Naive thymus-derived CD4-positive, alpha-beta T cell (primary cell): Measurements from ENCODE around the gene AGPAT4. TPM values are rescaled to one million over a fixed set of nuclear protein-coding genes. Genes with fewer than 3 reads are reported as not detected.
"Not testable (repeated sequence)": the region's sequence is repeated elsewhere in the genome, so short reads cannot be mapped to it uniquely, and the experiment has no call there.

Experiments used
- ATAC-seq: fragments of 150-1000 bp; cut with Tn5 transposase; 2 replicates; pipeline ENCODE4 v1.10.0; 2021; ENCODE audit warnings: mild to moderate bottlenecking, moderate library complexity
- CTCF ChIA-PET: fragments of 350-600 bp; sonication (Branson Sonifier 250); formaldehyde crosslinking; loops from one replicate; lab custom pipeline; 2021; ENCODE audit warnings: antibody characterized with exemption; lab: Charles Lee
- POLR2A ChIA-PET: fragments of 350-600 bp; sonication (Branson Sonifier 250); formaldehyde crosslinking; loops from one replicate; lab custom pipeline; 2021; ENCODE audit warnings: antibody characterized with exemption, inconsistent platforms; lab: Charles Lee
- DNase-seq, 9 donors: peaks; one replicate each; pipeline versions ENCODE4 v3.0.0 to v3.0.0-alpha.2; 2020 to 2022; ENCODE audit warnings: mixed read lengths in 1 of 9
- H3K27ac ChIP-seq: one replicate; pipeline ENCODE4 v1.7.0; 2013; ENCODE audit warnings: mild to moderate bottlenecking, low read depth, low read length, moderate library complexity
- H3K27me3 ChIP-seq, 2 donors: one replicate each; pipeline ENCODE4 v1.7.0; 2013; ENCODE audit warnings: low read length in 2 of 2, mild to moderate bottlenecking in 2 of 2, moderate library complexity in 2 of 2; ENCODE audit not compliant: control insufficient read depth in 2 of 2, insufficient read depth in 2 of 2
- H3K36me3 ChIP-seq, 3 experiments: 1 replicate in 2 of 3; 2 replicates in 1 of 3; pipeline ENCODE4 v1.7.0; 2013; ENCODE audit warnings: low read length in 3 of 3, mild to moderate bottlenecking in 3 of 3, moderate library complexity in 1 of 3; ENCODE audit not compliant: insufficient read depth in 3 of 3, control insufficient read depth in 2 of 3
- H3K4me1 ChIP-seq, 2 donors: one replicate each; pipeline ENCODE4 v1.7.0; 2013; ENCODE audit warnings: low read length in 2 of 2, mild to moderate bottlenecking in 2 of 2, moderate library complexity in 1 of 2; ENCODE audit not compliant: control insufficient read depth in 2 of 2, insufficient read depth in 2 of 2
- H3K4me3 ChIP-seq: 2 replicates; pipeline ENCODE4 v1.7.0; 2013; ENCODE audit warnings: mild to moderate bottlenecking, low read length
- H3K9me3 ChIP-seq, 3 experiments: 1 replicate in 2 of 3; 2 replicates in 1 of 3; pipeline ENCODE4 v1.7.0; 2013; ENCODE audit warnings: low read length in 3 of 3; ENCODE audit not compliant: control insufficient read depth in 2 of 3
- H3K27ac Mint-ChIP-seq, 9 donors: one replicate each; pipeline ENCODE4 v1.8.0; 2020 to 2022; ENCODE audit warnings: mixed read lengths in 9 of 9, mild to moderate bottlenecking in 8 of 9, moderate library complexity in 5 of 9, inconsistent platforms in 2 of 9
- H3K27me3 Mint-ChIP-seq, 5 donors: one replicate each; pipeline ENCODE4 v1.8.0; 2021 to 2022; ENCODE audit warnings: mixed read lengths in 5 of 5, mild to moderate bottlenecking in 1 of 5
- H3K36me3 Mint-ChIP-seq, 5 donors: one replicate each; pipeline ENCODE4 v1.8.0; 2020 to 2022; ENCODE audit warnings: mixed read lengths in 5 of 5, mild to moderate bottlenecking in 3 of 5, inconsistent platforms in 1 of 5
- H3K4me1 Mint-ChIP-seq, 7 donors: one replicate each; pipeline ENCODE4 v1.8.0; 2020 to 2022; ENCODE audit warnings: mixed read lengths in 7 of 7, mild to moderate bottlenecking in 3 of 7, inconsistent platforms in 1 of 7
- H3K4me3 Mint-ChIP-seq, 10 donors: one replicate each; pipeline ENCODE4 v1.8.0; 2020 to 2022; ENCODE audit warnings: mild to moderate bottlenecking in 10 of 10, mixed read lengths in 10 of 10, moderate library complexity in 6 of 10, inconsistent platforms in 2 of 10
- H3K9me3 Mint-ChIP-seq, 11 donors: one replicate each; pipeline ENCODE4 v1.8.0; 2020 to 2022; ENCODE audit warnings: mixed read lengths in 11 of 11, mild to moderate bottlenecking in 4 of 11, inconsistent platforms in 1 of 11, moderate library complexity in 1 of 11
- intact Hi-C, 2 donors: fragments of 100-400 bp; cut with micrococcal nuclease; formaldehyde crosslinking; loops; one replicate each; pipeline ENCODE4 v1.15.1; 2023
- polyA plus RNA-seq, 2 donors: library from polyadenylated mRNA; unstranded; fragments of 300-500 nt; fragmentation: Illumina TruSeq; gene quantifications; one replicate each; pipeline ENCODE4 v1.2.3, GENCODE V29; 2021
- total RNA-seq, 6 experiments: library from RNA in 5 of 6; stranded (reverse) in 5 of 6; gene quantifications; 1 replicate in 5 of 6; 2 replicates in 1 of 6; pipeline ENCODE4 v1.2.3 and lab custom pipeline; 2021 to 2026

AGPAT4 gene
- total and polyA plus RNA-seq, 7 experiments from 2014 or later, result 1.1 to 16.2 (median 2.4) TPM

DNA sequence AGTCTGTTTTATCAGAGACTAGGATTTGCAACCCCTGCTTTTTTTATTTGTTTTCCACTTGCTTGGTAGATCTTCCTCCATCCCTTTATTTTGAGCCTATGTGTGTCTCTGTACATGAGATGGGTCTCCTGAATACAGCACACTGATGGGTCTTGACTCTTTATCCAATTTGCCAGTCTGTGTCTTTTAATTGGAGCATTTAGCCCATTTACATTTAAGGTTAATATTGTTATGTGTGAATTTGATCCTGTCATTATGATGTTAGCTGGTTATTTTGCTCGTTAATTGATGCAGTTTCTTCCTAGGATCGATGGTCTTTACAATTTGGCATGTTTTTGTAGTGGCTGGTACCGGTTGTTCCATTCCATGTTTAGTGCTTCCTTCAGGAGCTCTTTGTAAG is 97.4 kb downstream of the AGPAT4 start:
- H3K4me1 ChIP-seq, H3K27ac ChIP-seq, H3K27ac Mint-ChIP-seq, H3K4me3 Mint-ChIP-seq, H3K36me3 ChIP-seq, intact Hi-C loops, DNase-seq, H3K27me3 Mint-ChIP-seq, H3K4me3 ChIP-seq, H3K9me3 ChIP-seq, POLR2A ChIA-PET, H3K27me3 ChIP-seq, H3K4me1 Mint-ChIP-seq, CTCF ChIA-PET, ATAC-seq: not testable (repeated sequence)
- peaks cover 7 to 60% (median 15%) of the 10 kb centered on the region in 11 donors for H3K9me3 Mint-ChIP-seq
- H3K36me3 Mint-ChIP-seq, result peaks cover 9 to 21% (median 11%) of the 10 kb centered on the region in 5 donors

DNA sequence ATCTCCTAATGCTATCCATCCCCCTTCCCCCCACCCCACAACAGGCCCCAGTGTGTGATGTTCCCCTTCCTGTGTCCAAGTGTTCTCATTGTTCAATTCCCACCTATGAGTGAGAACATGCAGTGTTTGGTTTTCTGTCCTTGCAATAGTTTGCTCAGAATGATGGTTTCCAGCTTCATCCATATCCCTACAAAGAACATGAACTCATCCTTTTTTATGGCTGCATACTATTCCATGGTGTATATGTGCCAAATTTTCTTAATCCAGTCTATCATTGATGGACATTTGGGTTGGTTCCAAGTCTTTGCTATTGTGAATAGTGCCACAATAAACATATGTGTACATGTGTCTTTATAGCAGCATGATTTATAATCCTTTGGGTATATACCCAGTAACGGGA is 101.1 kb downstream of the AGPAT4 start:
- H3K27me3 Mint-ChIP-seq, CTCF ChIA-PET, H3K4me1 Mint-ChIP-seq, intact Hi-C loops, H3K27ac Mint-ChIP-seq, H3K27ac ChIP-seq, H3K4me3 Mint-ChIP-seq, H3K4me1 ChIP-seq, H3K27me3 ChIP-seq, ATAC-seq, DNase-seq, H3K36me3 ChIP-seq, H3K9me3 ChIP-seq, POLR2A ChIA-PET, H3K4me3 ChIP-seq: not testable (repeated sequence)
- Mint-ChIP-seq H3K9me3 (peaks cover 4 to 36% (median 13%) of the 10 kb centered on the region in 11 donors), H3K36me3 (peaks cover 6 to 20% (median 8%) of the 10 kb centered on the region in 5 donors)

DNA sequence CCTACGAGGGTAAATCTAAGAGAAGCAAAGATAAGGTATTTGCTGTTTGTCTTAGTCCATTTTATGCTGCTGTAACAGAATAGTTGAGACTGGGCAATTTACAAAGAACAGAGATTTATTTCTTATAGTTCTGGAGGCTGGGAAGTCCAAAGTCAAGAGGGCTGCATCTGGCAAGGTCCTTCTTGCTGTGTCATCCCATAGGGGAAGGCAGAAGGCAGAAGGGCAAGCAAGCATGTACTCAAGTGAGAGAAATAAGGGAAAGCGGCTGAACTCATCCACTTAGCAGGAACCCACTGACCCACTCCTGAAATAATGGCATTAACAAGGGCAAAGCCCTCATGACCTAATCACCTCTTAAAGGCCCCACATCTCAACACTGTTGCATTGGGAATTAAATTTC is 102.7 kb downstream of the AGPAT4 start:
- Mint-ChIP-seq H3K27me3 (no peaks in the 10 kb centered on the region), H3K4me1 (peaks cover 0 to 7% (median 0%) of the 10 kb centered on the region in 7 donors), H3K4me3 (no peak overlapping the region), H3K36me3 (peaks cover 0 to 15% (median 8%) of the 10 kb centered on the region in 5 donors), H3K27ac (no peak overlapping the region), H3K9me3 (peaks cover 0 to 21% (median 6%) of the 10 kb centered on the region in 11 donors)
- no peak overlapping the region for H3K27ac ChIP-seq
- H3K27me3 ChIP-seq, result no peaks in the 10 kb centered on the region
- intact Hi-C loops, result no loop called here
- CTCF ChIA-PET, result no interaction called here
- no peaks in the 10 kb centered on the region for H3K9me3 ChIP-seq
- POLR2A ChIA-PET, result no interaction called here
- DNase-seq (no peak), ATAC-seq (no peak)
- no peak overlapping the region for H3K4me3 ChIP-seq
- no peaks in the 10 kb centered on the region for H3K36me3 ChIP-seq
- no peaks in the 10 kb centered on the region for H3K4me1 ChIP-seq

DNA sequence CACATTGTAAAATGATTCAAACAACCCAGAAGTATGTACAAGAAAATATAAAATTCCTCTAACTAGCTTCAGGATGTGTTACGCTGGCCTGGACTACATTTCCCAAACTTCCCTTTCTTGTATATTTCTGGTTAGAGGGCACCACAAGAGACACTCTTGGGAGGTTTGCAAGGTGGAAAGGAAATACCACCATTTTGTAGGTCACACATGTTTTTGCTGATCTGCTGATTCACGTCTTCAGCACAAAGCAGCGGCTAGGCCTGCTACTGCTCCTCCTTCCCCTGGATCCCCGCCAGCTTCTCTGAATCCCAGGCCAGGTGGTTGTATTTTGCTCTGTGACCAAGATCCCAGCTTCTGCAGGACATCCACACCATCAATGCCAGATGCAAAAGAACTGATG is 104.2 kb downstream of the AGPAT4 start:
- ChIA-PET CTCF (interaction anchor here (0.6 kb wide), 1 partner anchor 201 kb away, joined by 3 read pairs; no protein-coding TSS in a partner anchor), POLR2A (no interaction called here)
- Mint-ChIP-seq H3K9me3 (peaks cover 0 to 12% (median 1%) of the 10 kb centered on the region in 11 donors), H3K36me3 (peaks cover 0 to 23% (median 15%) of the 10 kb centered on the region in 5 donors), H3K27me3 (no peaks in the 10 kb centered on the region), H3K4me3 (no peak overlapping the region), H3K27ac (no peak overlapping the region), H3K4me1 (peaks cover 0 to 7% (median 0%) of the 10 kb centered on the region in 7 donors)
- no peak for DNase-seq
- no peak for ATAC-seq
- H3K27me3 ChIP-seq, result no peaks in the 10 kb centered on the region
- intact Hi-C loops, result no loop called here
- no peaks in the 10 kb centered on the region for H3K4me1 ChIP-seq
- H3K27ac ChIP-seq, result no peak overlapping the region
- H3K9me3 ChIP-seq, result no peaks in the 10 kb centered on the region
- no peaks in the 10 kb centered on the region for H3K36me3 ChIP-seq
- no peak overlapping the region for H3K4me3 ChIP-seq

DNA sequence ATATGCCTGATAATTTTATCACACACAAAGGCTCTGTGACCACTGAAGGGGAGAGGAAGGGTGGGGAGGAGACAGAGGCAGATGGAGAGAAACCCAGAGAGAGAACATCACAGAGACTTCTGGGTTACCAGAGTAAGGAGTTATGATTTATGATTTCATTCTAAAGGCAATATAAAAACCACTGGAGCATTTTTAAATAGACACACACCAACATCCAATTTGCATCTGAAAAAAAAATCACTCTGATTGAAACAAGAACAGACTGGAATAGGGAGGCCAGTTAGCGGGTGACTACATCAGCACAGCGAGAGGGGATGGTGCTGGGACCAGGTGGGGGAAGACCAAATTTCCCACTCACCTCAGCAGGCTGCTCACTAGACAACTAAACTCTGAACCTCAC is 104.8 kb downstream of the AGPAT4 start:
- no peak for ATAC-seq
- POLR2A ChIA-PET, result interaction anchor here (0.6 kb wide), 1 partner anchor 93 kb away, joined by 9 read pairs; no protein-coding TSS in a partner anchor
- no peak overlapping the region for H3K27ac ChIP-seq

DNA sequence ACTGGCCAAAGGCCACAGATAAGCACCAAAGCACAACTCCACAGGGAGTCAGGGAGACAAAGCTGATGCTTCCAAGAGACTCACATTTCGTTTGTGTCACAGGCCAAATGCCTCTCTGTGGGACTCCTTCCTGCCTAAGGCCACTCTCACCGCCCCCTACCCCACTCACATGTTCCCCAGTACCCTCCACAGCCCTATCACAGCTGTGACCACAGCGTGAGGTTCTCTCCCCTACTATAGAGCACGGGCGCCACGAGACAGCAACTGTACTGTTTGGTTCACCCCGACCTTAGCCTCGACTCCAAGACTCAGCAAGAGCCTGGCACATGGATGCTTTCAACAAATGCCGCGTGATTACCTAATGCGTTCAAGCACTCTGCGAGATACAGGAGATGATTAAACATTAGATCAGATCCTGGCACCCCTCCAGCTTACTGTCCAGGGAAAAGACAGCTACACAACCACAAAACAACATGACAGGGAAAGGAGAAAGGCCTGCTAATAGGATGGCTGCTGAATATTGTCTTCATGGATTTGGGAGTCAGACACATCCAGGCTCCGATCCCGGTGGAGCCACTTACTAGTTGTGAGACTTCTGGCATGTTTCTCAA is 105.5 kb downstream of the AGPAT4 start:
- ATAC-seq, result no peak

More for the DNA sequence above, 104.8 kb downstream of the AGPAT4 start:
- Histone ChIP-seq H3K9me3 (no peaks in the 10 kb centered on the region), H3K4me3 (no peak overlapping the region), H3K27me3 (no peaks in the 10 kb centered on the region), H3K36me3 (no peaks in the 10 kb centered on the region), H3K4me1 (no peaks in the 10 kb centered on the region)
- peaks cover 0 to 7% (median 0%) of the 10 kb centered on the region in 7 donors for H3K4me1 Mint-ChIP-seq
- H3K9me3 Mint-ChIP-seq, result peaks cover 0 to 10% (median 0%) of the 10 kb centered on the region in 11 donors
- H3K27me3 Mint-ChIP-seq, result no peaks in the 10 kb centered on the region
- no peak overlapping the region for H3K4me3 Mint-ChIP-seq
- CTCF ChIA-PET, result no interaction called here
- DNase-seq, result no peak
- no peak overlapping the region for H3K27ac Mint-ChIP-seq
- intact Hi-C loops, result no loop called here
- H3K36me3 Mint-ChIP-seq, result peaks cover 0 to 29% (median 15%) of the 10 kb centered on the region in 5 donors

DNA sequence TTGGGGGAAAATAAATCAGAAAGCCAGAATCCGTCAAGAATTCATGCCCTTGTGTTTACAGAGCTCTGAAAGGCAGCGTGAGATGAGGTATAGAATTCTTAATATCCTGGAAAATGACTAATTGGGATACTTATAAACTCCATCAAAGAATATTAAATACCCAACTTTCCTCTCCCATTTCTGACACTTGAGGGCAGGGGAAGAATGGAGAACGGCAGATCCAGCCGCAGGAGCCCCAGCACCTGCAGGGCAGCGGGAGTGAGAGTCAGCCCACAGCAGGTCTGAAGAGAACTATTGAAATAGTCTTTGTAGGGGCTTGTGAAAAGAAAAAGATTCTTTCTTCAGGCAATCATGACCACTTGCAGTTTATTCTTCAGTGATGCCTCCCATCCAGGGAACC is 107.2 kb downstream of the AGPAT4 start:
- Histone ChIP-seq H3K4me3 (no peak overlapping the region), H3K27me3 (no peaks in the 10 kb centered on the region), H3K36me3 (peaks cover 0 to 7% (median 0%) of the 10 kb centered on the region in 3 experiments), H3K27ac (no peak overlapping the region), H3K4me1 (no peaks in the 10 kb centered on the region), H3K9me3 (no peaks in the 10 kb centered on the region)
- POLR2A ChIA-PET, result no interaction called here
- DNase-seq (no peak), ATAC-seq (no peak)
- H3K36me3 Mint-ChIP-seq, result peaks cover 0 to 37% (median 10%) of the 10 kb centered on the region in 5 donors
- H3K4me3 Mint-ChIP-seq, result no peak overlapping the region
- intact Hi-C loops, result no loop called here
- H3K27ac Mint-ChIP-seq, result no peak overlapping the region
- CTCF ChIA-PET, result no interaction called here
- no peaks in the 10 kb centered on the region for H3K27me3 Mint-ChIP-seq
- H3K9me3 Mint-ChIP-seq, result peaks cover 0 to under 1% (median 0%) of the 10 kb centered on the region in 11 donors
- peaks cover 0 to 7% (median 0%) of the 10 kb centered on the region in 7 donors for H3K4me1 Mint-ChIP-seq

More for the DNA sequence above, 105.5 kb downstream of the AGPAT4 start:
- Histone ChIP-seq H3K4me1 (no peaks in the 10 kb centered on the region), H3K4me3 (no peak overlapping the region), H3K27me3 (no peaks in the 10 kb centered on the region), H3K9me3 (no peaks in the 10 kb centered on the region), H3K36me3 (peaks cover 0 to 5% (median 0%) of the 10 kb centered on the region in 3 experiments), H3K27ac (no peak overlapping the region)
- no peaks in the 10 kb centered on the region for H3K27me3 Mint-ChIP-seq
- no peak overlapping the region for H3K4me3 Mint-ChIP-seq
- no peak for DNase-seq
- peaks cover 0 to 8% (median 0%) of the 10 kb centered on the region in 11 donors for H3K9me3 Mint-ChIP-seq
- intact Hi-C loops, result no loop called here
- CTCF ChIA-PET, result no interaction called here
- H3K36me3 Mint-ChIP-seq, result peaks cover 0 to 30% (median 14%) of the 10 kb centered on the region in 5 donors
- H3K27ac Mint-ChIP-seq, result no peak overlapping the region
- POLR2A ChIA-PET, result no interaction called here
- H3K4me1 Mint-ChIP-seq, result peaks cover 0 to 7% (median 0%) of the 10 kb centered on the region in 7 donors
